Measurements from ENCODE around the gene SLC25A18. TPM values are rescaled to one million over a fixed set of nuclear protein-coding genes. Genes with fewer than 3 reads are reported as not detected.

Gene SLC25A18
- total RNA-seq, 1 donor from 2014 or later: 0.60 TPM

DNA sequence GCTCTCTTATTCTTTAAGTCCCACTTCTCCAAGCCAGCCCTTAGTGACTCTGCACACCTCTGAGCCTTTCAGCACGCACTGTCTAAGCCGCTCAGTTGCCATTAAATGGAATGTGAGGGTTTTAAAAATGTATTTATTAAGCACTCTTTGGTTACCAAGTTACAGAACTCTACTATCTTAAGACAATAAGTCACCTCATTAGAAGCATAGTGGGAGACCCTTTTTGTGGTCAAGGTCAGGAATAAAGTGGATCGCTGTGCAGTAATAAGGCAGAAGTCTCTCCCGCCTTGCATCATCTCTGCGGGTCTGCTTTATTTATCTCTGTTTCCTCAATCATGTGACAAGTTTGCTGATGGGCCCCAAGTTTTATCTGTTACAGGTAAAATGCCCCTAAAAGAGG lies 11.9 kb downstream of the SLC25A18 start:
- Mint-ChIP-seq H3K27ac (no peak overlapping the region), H3K27me3 (ENCODE audit: low read depth) (no peaks in the 10 kb centered on the region), H3K36me3 (no peaks in the 10 kb centered on the region), H3K4me3 (no peak overlapping the region), H3K9me3 (no peaks in the 10 kb centered on the region), H3K4me1 (peaks cover 21% of the 10 kb centered on the region)
- no peak for DNase-seq (ENCODE audit: low spot score in 2 of 2, unreplicated experiment in 2 of 2)
- TF ChIP-seq, protein P1, sequence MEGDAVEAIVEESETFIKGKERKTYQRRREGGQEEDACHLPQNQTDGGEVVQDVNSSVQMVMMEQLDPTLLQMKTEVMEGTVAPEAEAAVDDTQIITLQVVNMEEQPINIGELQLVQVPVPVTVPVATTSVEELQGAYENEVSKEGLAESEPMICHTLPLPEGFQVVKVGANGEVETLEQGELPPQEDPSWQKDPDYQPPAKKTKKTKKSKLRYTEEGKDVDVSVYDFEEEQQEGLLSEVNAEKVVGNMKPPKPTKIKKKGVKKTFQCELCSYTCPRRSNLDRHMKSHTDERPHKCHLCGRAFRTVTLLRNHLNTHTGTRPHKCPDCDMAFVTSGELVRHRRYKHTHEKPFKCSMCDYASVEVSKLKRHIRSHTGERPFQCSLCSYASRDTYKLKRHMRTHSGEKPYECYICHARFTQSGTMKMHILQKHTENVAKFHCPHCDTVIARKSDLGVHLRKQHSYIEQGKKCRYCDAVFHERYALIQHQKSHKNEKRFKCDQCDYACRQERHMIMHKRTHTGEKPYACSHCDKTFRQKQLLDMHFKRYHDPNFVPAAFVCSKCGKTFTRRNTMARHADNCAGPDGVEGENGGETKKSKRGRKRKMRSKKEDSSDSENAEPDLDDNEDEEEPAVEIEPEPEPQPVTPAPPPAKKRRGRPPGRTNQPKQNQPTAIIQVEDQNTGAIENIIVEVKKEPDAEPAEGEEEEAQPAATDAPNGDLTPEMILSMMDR (IDR thresholded peaks at IDR 0.05; ENCODE audit: unreplicated experiment): no peak

DNA sequence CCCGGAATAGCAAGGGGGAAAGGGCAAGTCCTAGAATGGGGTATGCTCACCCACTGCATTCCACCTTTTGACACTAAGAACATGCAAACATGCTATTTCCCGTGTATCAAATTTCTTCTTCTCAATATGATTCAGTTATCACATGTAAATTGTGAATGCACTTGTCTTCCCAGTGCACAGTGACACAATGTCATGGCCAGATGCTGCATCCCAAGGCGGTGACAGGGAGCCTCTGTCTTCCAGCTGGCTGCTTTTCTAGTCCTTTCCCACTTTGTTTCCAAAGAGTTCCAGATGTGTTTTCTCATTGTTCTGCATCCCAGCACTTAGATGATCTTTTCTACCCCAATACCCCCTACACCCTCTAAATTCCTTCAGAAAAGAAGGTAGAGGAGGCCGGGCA lies 12.4 kb downstream of the SLC25A18 start:
- H3K9me3 Mint-ChIP-seq: no peaks in the 10 kb centered on the region
- H3K4me3 Mint-ChIP-seq: no peak overlapping the region
- H3K4me1 Mint-ChIP-seq: peaks cover 17% of the 10 kb centered on the region
- no peaks in the 10 kb centered on the region for H3K27me3 Mint-ChIP-seq (ENCODE audit: low read depth)
- no peak overlapping the region for H3K27ac Mint-ChIP-seq
- TF ChIP-seq, protein P1 (IDR thresholded peaks at IDR 0.05; ENCODE audit: unreplicated experiment): no peak
- no peak for DNase-seq (ENCODE audit: low spot score in 2 of 2, unreplicated experiment in 2 of 2)
- H3K36me3 Mint-ChIP-seq: no peaks in the 10 kb centered on the region

DNA sequence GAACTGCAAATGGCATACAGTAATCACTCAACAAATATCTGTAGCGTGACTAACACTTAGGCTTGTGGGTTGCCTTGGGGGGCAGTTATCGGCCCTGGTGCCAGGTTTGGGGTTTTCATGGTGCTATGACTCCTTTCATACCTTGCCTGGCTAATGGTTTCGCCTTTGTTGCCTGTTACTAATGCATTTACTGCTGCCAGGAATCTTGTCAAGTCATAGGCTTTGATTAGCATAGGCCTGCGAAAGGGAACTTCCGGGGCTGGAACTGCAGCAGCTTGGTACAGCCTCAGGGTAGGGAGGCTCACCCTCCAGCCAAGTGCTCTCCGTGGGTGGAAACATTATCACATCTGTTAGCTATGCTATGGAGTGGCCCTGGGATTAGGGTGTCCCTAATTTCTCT lies 13.2 kb downstream of the SLC25A18 start:
- DNase-seq (ENCODE audit: low spot score in 2 of 2, unreplicated experiment in 2 of 2): no peak
- Mint-ChIP-seq H3K27me3 (ENCODE audit: low read depth) (no peaks in the 10 kb centered on the region), H3K27ac (no peak overlapping the region), H3K4me3 (no peak overlapping the region), H3K4me1 (peaks cover 9% of the 10 kb centered on the region), H3K9me3 (no peaks in the 10 kb centered on the region), H3K36me3 (no peaks in the 10 kb centered on the region)
- TF ChIP-seq, protein P1 (IDR thresholded peaks at IDR 0.05; ENCODE audit: unreplicated experiment): no peak

DNA sequence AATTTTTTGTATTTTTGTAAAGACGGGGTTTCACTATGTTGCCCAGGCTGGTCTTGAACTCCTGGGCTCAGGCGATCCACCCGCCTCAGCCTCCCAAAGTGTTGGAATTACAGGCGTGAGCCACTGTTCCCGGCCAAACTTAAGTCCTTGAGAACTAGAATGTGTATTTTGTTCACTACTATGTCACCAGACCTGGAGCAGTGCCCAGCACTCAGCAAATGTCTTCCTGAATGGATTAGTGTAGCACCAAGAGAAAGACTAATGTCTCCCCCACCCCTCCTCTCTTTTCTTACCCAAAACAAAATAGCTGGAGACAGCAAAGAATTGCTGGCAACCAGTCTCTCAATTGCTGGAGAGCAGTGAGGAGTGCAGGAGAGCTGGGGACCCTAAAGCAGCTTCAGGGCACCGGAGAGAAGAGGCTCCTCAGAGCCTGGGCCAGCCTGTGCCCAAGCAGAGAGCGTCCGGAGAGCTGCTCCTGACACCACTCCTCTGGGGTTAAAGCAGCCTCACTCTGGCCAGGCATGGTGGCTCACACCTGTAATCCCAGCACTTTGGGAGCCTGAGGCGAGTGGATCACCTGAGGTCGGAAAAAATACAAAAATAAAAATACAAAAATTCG lies 14.9 kb downstream of the SLC25A18 start:
- Mint-ChIP-seq H3K9me3 (no peaks in the 10 kb centered on the region), H3K4me3 (no peak overlapping the region), H3K27me3 (ENCODE audit: low read depth) (no peaks in the 10 kb centered on the region), H3K4me1 (peaks cover 9% of the 10 kb centered on the region), H3K27ac (peak overlapping the region; percentile 34), H3K36me3 (no peaks in the 10 kb centered on the region)
- TF ChIP-seq, protein P1 (IDR thresholded peaks at IDR 0.05; ENCODE audit: unreplicated experiment): no peak
- no peak for DNase-seq (ENCODE audit: low spot score in 2 of 2, unreplicated experiment in 2 of 2)

DNA sequence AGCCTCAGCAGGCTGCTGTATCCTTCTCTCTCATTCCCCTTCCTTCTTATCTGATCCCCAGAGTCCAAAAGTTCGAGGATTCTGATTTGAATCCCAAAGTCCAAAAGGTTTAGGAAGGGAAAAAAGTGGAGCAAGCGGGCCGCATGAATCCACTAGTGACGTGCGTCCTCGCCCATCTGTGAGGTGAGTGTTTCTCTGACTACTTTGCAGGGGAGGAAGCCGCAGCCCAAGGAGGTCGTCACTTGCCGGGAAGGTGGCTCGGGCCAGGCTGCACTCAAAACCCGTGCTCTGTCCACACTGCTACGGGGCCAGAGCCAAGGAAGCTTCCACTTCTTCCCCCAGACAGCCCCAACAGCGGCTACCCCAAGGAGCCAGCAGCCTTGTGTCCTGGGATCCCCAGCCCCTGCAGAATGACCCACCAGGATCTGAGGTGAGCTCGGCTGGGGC lies 16.3 kb downstream of the SLC25A18 start:
- DNase-seq (ENCODE audit: low spot score in 2 of 2, unreplicated experiment in 2 of 2): no peak
- Mint-ChIP-seq H3K27me3 (ENCODE audit: low read depth) (no peaks in the 10 kb centered on the region), H3K36me3 (no peaks in the 10 kb centered on the region), H3K27ac (no peak overlapping the region), H3K9me3 (no peaks in the 10 kb centered on the region), H3K4me1 (peaks cover 9% of the 10 kb centered on the region), H3K4me3 (no peak overlapping the region)
- TF ChIP-seq, protein P1 (IDR thresholded peaks at IDR 0.05; ENCODE audit: unreplicated experiment): no peak
